GM20000 (cell line): ENCODE measurements around the gene MMP14.

Source experiments
- DNase-seq: peaks from one replicate; pipeline ENCODE4 v3.0.0; 2012; ENCODE audit warnings: low spot score
- CTCF ChIP-seq: IDR thresholded peaks from 2 replicates; pipeline ENCODE4 v1.5.1; 2012; ENCODE audit warnings: mild to moderate bottlenecking, control low read depth; ENCODE audit errors: extremely low read depth, missing control alignments

The MMP14 gene

DNA sequence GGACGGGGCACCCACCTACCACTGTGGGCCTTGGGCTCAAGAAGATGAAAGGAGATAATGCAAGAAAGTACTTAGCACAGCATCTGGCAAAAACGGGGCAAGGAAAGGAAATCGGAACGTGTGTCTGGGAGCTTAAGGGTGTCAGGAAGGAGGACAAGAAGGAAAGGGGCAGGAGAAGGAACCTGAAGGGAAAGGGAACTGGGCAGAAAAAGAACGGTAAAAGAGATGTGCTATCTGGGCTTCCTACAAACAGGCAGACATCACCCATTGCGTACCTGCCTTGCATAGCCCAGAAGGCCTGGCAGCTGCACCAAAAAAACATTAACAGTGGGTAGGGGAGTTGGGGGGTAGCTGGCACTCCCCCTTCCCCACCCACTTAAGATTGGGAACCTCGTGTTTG, 45.7 kb downstream of the MMP14 start:
- DNase-seq = no peak
- TF ChIP-seq CTCF = no peak

- TF ChIP-seq CTCF = no peak
- peak; percentile 56 for DNase-seq
These were observed 46.3 kb downstream of the MMP14 start for GRCh38 chr14:22882529-22883172.

DNA sequence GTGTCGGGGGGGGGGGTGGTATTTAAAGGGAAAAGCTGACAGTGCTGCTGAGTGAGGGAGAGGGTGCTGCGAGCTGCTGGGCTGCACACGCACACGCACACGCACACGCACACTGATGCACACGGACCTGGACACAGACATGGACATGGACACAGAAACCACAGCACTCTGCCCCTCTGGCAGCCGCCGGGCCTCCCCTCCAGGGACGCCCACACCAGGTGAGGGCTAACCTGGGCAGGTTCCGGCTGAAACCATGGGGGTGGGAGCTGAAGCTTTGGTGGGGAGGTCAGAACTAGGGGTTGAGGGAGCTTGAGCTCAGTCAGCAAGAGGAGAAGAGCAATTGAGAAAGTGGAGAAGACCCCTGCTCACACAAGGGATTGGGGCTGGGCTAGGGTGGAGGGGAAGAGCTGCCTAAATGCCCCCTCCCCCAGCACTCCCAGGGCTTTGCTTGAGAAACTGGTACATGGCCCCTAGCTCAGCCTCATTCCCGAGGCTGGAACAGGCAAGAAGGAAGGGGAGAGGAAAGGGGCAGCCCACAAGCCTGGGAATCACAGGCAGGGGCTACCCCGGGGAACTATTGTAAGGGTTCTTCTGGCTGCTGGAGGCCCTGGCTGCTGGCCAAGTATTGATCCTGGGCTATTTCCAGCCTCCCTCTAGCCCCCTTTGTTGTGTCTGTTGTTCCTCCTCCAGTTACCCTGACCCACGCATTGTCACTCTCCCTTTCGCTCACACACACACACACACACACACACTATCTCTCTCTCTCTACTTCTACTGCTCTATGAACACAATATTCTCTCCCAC, 47.0 kb downstream of the MMP14 start, which contains the start of gene REM2:
TSS of gene REM2 (plus strand) at position 50 of the 804 bp plus-strand sequence. CDS start at position 116, 66 bp downstream.
- no peak for TF ChIP-seq CTCF
- DNase-seq = peak; percentile 21

DNA sequence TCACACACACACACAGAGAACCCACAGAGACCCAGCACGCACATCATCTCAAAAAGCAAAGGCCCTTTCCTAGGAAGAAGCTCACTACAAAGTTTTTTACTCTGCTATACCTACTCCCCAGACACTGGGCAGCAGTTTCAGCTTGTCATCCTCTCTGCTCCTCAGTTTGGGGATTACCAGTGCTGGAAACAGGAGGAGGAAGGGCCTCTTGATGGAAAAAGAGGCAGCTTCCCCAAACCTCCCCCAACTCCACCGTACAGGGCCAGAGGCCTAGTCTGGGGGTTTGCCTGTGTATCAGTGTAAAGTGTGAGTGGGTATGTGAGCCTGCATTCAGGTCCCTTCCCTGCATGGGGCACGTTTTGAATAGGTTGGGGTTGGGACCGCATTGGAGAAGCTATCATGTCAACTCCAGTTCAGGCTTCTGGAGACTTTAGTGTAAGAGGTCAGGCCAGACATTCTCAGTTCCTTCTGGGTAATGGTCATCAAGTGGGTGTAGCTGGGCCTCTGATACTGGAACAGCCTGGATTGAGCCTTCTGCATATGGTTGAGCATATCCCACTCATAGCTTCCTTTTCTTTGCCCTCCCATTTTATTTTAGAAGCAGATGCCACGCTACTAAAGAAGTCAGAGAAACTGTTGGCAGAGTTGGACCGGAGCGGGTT, 47.8 kb downstream of the MMP14 start:
- TF ChIP-seq CTCF = no peak
- peak; percentile 17 for DNase-seq

- DNase-seq = peak; percentile 7
- TF ChIP-seq CTCF = no peak
These were observed 48.5 kb downstream of the MMP14 start for GRCh38 chr14:22884738-22885523.

GRCh38 chr14:22885975-22886374, 49.6 kb downstream of the MMP14 start:
- no peak for TF ChIP-seq CTCF

More at GRCh38 chr14:22885975-22886374, 49.6 kb downstream of the MMP14 start:
- no peak for DNase-seq
